Small intestine (tissue), 7 donors: ENCODE results near the gene ZNF93. TPM values are rescaled to one million over a fixed set of nuclear protein-coding genes. Genes with fewer than 3 reads are reported as not detected.
"Not testable (repeated sequence)": the region's sequence is repeated elsewhere in the genome, so short reads cannot be mapped to it uniquely, and the experiment has no call there.

Experiments used
- DNase-seq, 2 donors: peaks; one replicate each; pipeline versions ENCODE4 v3.0.0 to v3.0.0-alpha.2; 2013
- FAIRE-seq: peaks from 2 replicates; lab custom pipeline; 2012; peaks lifted over from hg19 to GRCh38; lab: Jason Lieb, UNC
- H3K27ac ChIP-seq, 3 donors: one replicate each; pipeline ENCODE4 v1.5.1; 2013; ENCODE audit warnings: low read length in 2 of 3, mild to moderate bottlenecking in 2 of 3, control low read depth in 1 of 3, inconsistent platforms in 1 of 3, low read depth in 1 of 3, moderate library complexity in 1 of 3
- H3K27me3 ChIP-seq, 3 donors: one replicate each; pipeline ENCODE4 v1.6.1; 2013; ENCODE audit warnings: low read length in 3 of 3, inconsistent platforms in 1 of 3; ENCODE audit not compliant: control insufficient read depth in 3 of 3, insufficient read depth in 3 of 3
- H3K36me3 ChIP-seq, 3 donors: one replicate each; pipeline ENCODE4 v1.6.1; 2013; ENCODE audit warnings: low read length in 3 of 3, inconsistent platforms in 1 of 3, low read depth in 1 of 3, mild to moderate bottlenecking in 1 of 3, moderate library complexity in 1 of 3; ENCODE audit not compliant: control insufficient read depth in 3 of 3, insufficient read depth in 2 of 3
- H3K4me1 ChIP-seq, 3 donors: one replicate each; pipeline ENCODE4 v1.6.1; 2013; ENCODE audit warnings: low read length in 2 of 3, inconsistent platforms in 1 of 3, low read depth in 1 of 3, mild to moderate bottlenecking in 1 of 3, moderate library complexity in 1 of 3; ENCODE audit not compliant: control insufficient read depth in 3 of 3, insufficient read depth in 2 of 3
- H3K4me3 ChIP-seq, 3 donors: one replicate each; pipeline ENCODE4 v1.5.1; 2013; ENCODE audit warnings: low read length in 3 of 3, control low read depth in 1 of 3, inconsistent platforms in 1 of 3, low read depth in 1 of 3, mild to moderate bottlenecking in 1 of 3, moderate library complexity in 1 of 3
- H3K9me3 ChIP-seq, 2 donors: one replicate each; pipeline ENCODE4 v1.6.1; 2013; ENCODE audit warnings: low read depth in 1 of 2, low read length in 1 of 2; ENCODE audit not compliant: control insufficient read depth in 2 of 2, insufficient read depth in 1 of 2
- WGBS, 3 donors: extraction: QIAGEN DNeasy Blood & Tissue Kit; methylation state at CpG; one replicate each; pipeline ENCODE4 v1.1.7; 2013; 5-methylcytosine and 5-hydroxymethylcytosine counted together
- polyA plus RNA-seq, 4 donors: library from polyadenylated mRNA; stranded (reverse) in 3 of 4; unstranded in 1 of 4; fragments of 200-250 nt in 3 of 4; fragments of 120-200 nt in 1 of 4; gene quantifications; one replicate each; pipeline versions ENCODE4 v1.2.1 to v1.2.3, GENCODE V29; 2013
- donor health status: healthy with polysubstance abuse.
- donor health status: control.
- donor health status: control.
- donor health status: Bipolar disorder and iron deficiency.
- donor health status: healthy.

Gene ZNF93
- polyA plus RNA-seq, 4 donors = 1.1 to 8.0 (median 3.1) TPM; not detected in 1

DNA sequence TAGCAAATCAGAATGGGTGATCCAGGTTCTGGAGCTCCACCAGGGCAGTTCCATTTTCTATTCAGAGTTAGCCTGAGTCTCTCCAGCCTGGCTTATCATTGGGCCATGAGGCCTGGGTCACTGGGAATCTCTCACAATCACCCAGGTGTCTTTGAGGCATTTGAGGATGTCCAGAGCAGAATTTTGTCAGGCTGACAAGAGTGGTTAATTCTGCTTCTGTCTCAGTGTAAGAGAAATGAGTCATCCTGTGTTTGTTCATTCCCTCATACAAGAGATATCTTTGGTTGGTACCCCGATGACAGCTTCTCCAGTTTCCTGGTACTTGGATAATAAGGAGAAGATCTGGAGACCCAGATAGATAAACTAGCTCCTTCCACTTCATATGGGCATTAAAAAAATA lies 10.4 kb downstream of the ZNF93 start:
- no peak overlapping the region for H3K4me3 ChIP-seq
- H3K27me3 ChIP-seq = no peaks in the 10 kb centered on the region
- H3K27ac ChIP-seq = no peak overlapping the region
- peaks cover 0 to 11% of the 10 kb centered on the region in 2 donors for H3K9me3 ChIP-seq
- peaks cover 0 to 9% (median 0%) of the 10 kb centered on the region in 3 donors for H3K36me3 ChIP-seq
- no peaks in the 10 kb centered on the region for H3K4me1 ChIP-seq
- 69 to 76% (median 74%) methylated on average over 1 of the region's 1 CpG for WGBS, 3 donors
- no peak for FAIRE-seq
- DNase-seq = no peak

DNA sequence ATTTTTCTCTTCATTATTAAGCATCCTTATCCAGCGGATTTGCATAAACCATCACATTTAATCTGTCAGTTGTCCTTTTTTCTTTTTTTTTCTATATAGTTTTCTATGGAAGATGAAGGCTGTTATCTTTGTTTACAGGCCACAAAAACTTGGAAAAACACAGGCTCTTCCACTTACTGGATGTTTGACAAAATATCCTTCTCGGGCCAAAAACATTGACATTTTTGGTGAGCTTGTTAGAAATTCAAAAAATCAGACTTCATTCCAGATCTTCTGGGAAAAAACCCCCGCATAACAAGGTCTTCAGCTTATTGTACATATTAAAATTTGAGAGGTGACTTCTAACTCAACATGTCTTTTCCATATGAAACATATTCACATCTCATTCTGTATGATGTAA lies 13.8 kb downstream of the ZNF93 start:
- Histone ChIP-seq H3K9me3 (peaks cover 0 to 6% of the 10 kb centered on the region in 2 donors), H3K27ac (no peak overlapping the region), H3K27me3 (no peaks in the 10 kb centered on the region), H3K36me3 (peaks cover 0 to 7% (median 0%) of the 10 kb centered on the region in 3 donors), H3K4me3 (no peak overlapping the region), H3K4me1 (no peaks in the 10 kb centered on the region)
- WGBS, 3 donors = 78 to 93% (median 92%) methylated on average over 3 of the region's 3 CpGs
- DNase-seq (no peak), FAIRE-seq (no peak)

DNA sequence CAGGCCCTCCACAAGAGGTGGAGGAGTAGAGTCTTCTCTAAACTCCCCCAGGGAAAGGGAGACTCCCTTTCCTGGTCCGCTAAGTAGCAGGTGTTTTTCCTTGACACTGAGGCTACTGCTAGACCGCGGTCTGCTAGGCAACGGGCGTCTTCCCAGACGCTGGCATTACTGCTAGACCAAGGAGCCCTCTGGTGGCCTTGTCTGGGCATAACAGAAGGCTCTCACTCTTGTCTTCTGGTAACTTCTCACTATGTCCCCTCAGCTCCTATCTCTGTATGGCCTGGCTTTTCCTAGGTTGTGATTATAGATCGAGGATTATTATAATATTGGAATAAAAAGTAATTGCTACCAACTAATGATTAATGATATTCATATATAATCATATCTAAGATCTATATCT lies 29.7 kb downstream of the ZNF93 start:
- WGBS, 3 donors = 78 to 99% (median 83%) methylated on average over 7 of the region's 7 CpGs
- FAIRE-seq, H3K27me3 ChIP-seq, DNase-seq, H3K27ac ChIP-seq, H3K4me3 ChIP-seq, H3K4me1 ChIP-seq: not testable (repeated sequence)
- peaks cover 2 to 38% of the 10 kb centered on the region in 2 donors for H3K9me3 ChIP-seq
- peaks cover 2 to 21% (median 5%) of the 10 kb centered on the region in 3 donors for H3K36me3 ChIP-seq

DNA sequence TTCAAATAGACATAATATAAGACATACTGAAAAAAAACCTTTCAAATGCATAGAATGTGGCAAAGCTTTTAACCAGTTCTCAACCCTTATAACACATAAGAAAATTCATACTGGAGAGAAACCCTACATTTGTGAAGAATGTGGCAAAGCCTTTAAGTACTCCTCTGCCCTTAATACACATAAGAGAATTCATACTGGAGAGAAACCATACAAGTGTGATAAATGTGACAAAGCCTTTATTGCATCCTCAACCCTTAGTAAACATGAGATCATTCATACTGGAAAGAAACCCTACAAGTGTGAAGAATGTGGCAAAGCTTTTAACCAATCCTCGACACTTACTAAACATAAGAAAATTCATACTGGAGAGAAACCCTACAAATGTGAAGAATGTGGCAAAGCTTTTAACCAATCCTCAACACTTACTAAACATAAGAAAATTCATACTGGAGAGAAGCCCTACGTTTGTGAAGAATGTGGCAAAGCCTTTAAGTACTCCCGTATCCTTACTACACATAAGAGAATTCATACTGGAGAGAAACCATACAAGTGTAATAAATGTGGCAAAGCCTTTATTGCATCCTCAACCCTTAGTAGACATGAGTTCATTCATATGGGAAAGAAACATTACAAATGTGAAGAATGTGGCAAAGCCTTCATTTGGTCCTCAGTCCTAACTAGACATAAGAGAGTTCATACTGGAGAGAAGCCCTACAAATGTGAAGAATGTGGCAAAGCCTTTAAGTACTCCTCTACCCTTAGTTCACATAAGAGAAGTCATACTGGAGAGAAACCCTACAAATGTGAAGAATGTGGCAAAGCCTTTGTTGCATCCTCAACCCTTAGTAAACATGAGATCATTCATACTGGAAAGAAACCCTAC lies 32.9 kb downstream of the ZNF93 start:
- H3K4me3 ChIP-seq, H3K4me1 ChIP-seq, DNase-seq, FAIRE-seq, H3K27ac ChIP-seq, H3K36me3 ChIP-seq, H3K27me3 ChIP-seq: not testable (repeated sequence)
- peaks cover 5 to 35% of the 10 kb centered on the region in 2 donors for H3K9me3 ChIP-seq
- WGBS, 3 donors = 90 to 94% (median 93%) methylated on average over 3 of the region's 3 CpGs

DNA sequence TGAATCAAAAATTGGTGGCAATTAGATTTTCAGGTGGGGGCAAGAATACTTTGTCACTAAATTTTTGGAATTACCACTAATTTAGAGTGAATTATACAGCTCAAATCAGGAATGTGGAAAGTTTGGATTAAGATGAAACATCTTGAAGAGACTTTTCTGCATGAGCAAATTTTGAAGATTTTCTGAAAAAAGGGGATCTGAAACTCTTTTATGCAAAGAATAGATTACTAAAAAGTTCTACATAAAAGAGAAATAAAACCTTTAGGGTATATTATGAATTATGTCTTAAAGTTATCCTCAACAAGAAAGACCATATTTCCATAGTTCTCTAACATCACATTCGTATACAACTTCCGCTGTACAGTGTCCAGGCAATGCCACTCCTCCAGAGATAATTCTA lies 36.7 kb downstream of the ZNF93 start:
- Histone ChIP-seq H3K27me3 (no peaks in the 10 kb centered on the region), H3K4me1 (no peaks in the 10 kb centered on the region), H3K9me3 (peaks cover 3 to 31% of the 10 kb centered on the region in 2 donors), H3K27ac (no peak overlapping the region), H3K36me3 (no peaks in the 10 kb centered on the region), H3K4me3 (no peak overlapping the region)
- no peak for DNase-seq
- WGBS, 3 donors = 89 to 93% (median 90%) methylated on average over 2 of the region's 2 CpGs
- no peak for FAIRE-seq

DNA sequence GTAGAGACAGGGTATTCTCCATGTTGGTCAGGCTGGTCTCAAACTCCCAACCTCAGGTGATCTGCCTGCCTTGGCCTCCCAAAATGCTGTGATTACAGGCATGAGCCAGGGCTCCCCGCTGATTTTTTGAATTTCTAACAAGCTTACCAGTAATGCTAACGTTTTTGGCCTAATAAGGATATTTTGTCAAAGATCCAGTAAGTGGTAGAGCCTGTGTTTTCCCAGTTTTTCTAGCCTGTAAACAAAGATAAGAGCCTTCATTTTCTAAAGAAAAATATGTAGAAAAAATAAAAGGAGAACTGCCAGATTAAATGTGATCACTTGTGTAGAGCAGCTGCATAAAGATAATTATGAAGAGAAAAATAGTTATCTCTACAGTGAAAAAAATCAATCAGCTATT lies 37.7 kb downstream of the ZNF93 start:
- no peaks in the 10 kb centered on the region for H3K36me3 ChIP-seq
- DNase-seq (no peak), FAIRE-seq (no peak)
- no peak overlapping the region for H3K27ac ChIP-seq
- H3K9me3 ChIP-seq = peaks cover 3 to 31% of the 10 kb centered on the region in 2 donors
- H3K27me3 ChIP-seq = no peaks in the 10 kb centered on the region
- 20 to 32% (median 21%) methylated on average over 2 of the region's 2 CpGs for WGBS, 3 donors
- no peaks in the 10 kb centered on the region for H3K4me1 ChIP-seq
- no peak overlapping the region for H3K4me3 ChIP-seq

DNA sequence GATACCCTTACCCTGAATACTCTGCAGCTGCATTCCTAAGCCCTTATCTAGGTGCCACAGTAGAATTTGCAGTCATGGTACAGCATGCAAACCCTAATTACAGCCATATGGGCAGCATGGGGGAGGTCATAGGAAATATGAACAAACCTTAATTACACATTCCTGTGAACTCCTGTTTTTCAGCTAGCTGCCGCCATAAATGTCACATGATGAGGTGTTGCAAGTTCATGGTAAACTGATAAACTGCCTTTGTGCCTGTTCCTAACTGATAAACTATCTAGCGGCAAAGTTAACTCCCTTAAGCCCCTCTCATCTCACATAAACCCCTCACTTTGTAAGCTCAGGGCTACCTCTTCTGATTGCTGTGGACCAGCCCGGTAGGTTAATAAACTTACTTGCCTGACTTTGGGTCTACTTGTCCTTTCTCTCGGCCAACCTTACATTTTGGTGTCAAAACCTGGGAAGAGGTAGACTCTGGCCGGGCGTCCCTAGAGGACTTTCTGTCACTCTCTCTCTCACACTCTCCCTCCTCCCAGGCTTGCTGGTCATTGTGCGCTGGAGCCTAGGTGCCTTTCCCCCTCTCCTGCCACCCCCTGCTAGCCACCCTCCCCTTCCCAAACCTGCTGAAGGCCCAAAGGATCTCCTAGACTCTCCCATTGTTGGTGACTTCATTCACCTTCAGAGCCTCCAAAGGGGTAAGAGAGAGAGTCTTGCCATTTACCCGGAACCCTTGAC lies 43.3 kb downstream of the ZNF93 start:
- Histone ChIP-seq H3K4me1 (no peaks in the 10 kb centered on the region), H3K9me3 (peaks cover 0 to 31% of the 10 kb centered on the region in 2 donors), H3K27ac (no peak overlapping the region), H3K4me3 (no peak overlapping the region), H3K27me3 (no peaks in the 10 kb centered on the region), H3K36me3 (no peaks in the 10 kb centered on the region)
- 62 to 77% (median 71%) methylated on average over 8 of the region's 8 CpGs for WGBS, 3 donors
- DNase-seq = peak in 1 of 2 donors; percentile 38
- FAIRE-seq = no peak

DNA sequence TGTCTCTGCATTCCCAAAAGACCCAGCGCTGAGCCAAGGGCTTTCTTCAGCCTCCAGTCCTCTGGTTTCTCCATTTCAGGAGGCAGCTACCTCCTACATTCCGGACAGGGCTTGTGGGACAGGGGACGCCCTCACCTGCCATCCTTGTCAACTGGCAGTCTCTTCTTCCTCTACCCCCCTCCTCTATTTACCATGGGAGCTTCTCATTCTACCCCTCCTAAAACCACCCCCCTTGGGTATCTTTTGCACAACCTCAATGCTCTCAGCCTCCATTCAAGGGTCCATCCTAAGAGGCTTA lies 43.8 kb downstream of the ZNF93 start:
- H3K36me3 ChIP-seq = no peaks in the 10 kb centered on the region
- 90 to 95% (median 92%) methylated on average over 3 of the region's 3 CpGs for WGBS, 3 donors
- no peak overlapping the region for H3K4me3 ChIP-seq
- no peaks in the 10 kb centered on the region for H3K27me3 ChIP-seq
- peaks cover 0 to 33% of the 10 kb centered on the region in 2 donors for H3K9me3 ChIP-seq
- DNase-seq (no peak), FAIRE-seq (no peak)
- no peak overlapping the region for H3K27ac ChIP-seq
- no peaks in the 10 kb centered on the region for H3K4me1 ChIP-seq
